ENCODE results near the gene BICD2. TPM values are rescaled to one million over a fixed set of nuclear protein-coding genes. Genes with fewer than 3 reads are reported as not detected.
"Not testable (repeated sequence)": the region's sequence is repeated elsewhere in the genome, so short reads cannot be mapped to it uniquely, and the experiment has no call there.

The BICD2 gene
- total RNA-seq, 1 donor from 2014 or later = 43.7 TPM

GRCh38 chr9:92807031-92807756 lies 42.6 kb upstream of the BICD2 start:
- Mint-ChIP-seq H3K27me3 (ENCODE audit: unreplicated experiment) (peaks cover 10% of the 10 kb centered on the region), H3K9me3 (ENCODE audit: unreplicated experiment) (peaks cover 2% of the 10 kb centered on the region), H3K4me3 (ENCODE audit: unreplicated experiment) (no peak overlapping the region), H3K36me3 (ENCODE audit: unreplicated experiment) (no peaks in the 10 kb centered on the region), H3K4me1 (ENCODE audit: low read depth, unreplicated experiment) (peaks cover 2% of the 10 kb centered on the region), H3K27ac (ENCODE audit: unreplicated experiment) (no peak overlapping the region)
- no peak for DNase-seq
- TF ChIP-seq CTCF (IDR thresholded peaks at IDR 0.05; ENCODE audit: partially characterized antibody, unreplicated experiment) = no peak

- Mint-ChIP-seq H3K27ac (ENCODE audit: unreplicated experiment) (no peak overlapping the region), H3K27me3 (ENCODE audit: unreplicated experiment) (peaks cover 10% of the 10 kb centered on the region)
- TF ChIP-seq CTCF (IDR thresholded peaks at IDR 0.05; ENCODE audit: partially characterized antibody, unreplicated experiment) = no peak
Measured at GRCh38 chr9:92804727-92805126, 40.1 kb upstream of the BICD2 start.

GRCh38 chr9:92798358-92798757 lies 33.7 kb upstream of the BICD2 start:
- Mint-ChIP-seq H3K4me1 (ENCODE audit: low read depth, unreplicated experiment) (peaks cover 2% of the 10 kb centered on the region), H3K27ac (ENCODE audit: unreplicated experiment) (no peak overlapping the region), H3K9me3 (ENCODE audit: unreplicated experiment) (no peaks in the 10 kb centered on the region), H3K27me3 (ENCODE audit: unreplicated experiment) (no peaks in the 10 kb centered on the region), H3K36me3 (ENCODE audit: unreplicated experiment) (no peaks in the 10 kb centered on the region), H3K4me3 (ENCODE audit: unreplicated experiment) (no peak overlapping the region)
- TF ChIP-seq CTCF (IDR thresholded peaks at IDR 0.05; ENCODE audit: partially characterized antibody, unreplicated experiment) = no peak
- DNase-seq = no peak

More at GRCh38 chr9:92804727-92805126, 40.1 kb upstream of the BICD2 start:
- DNase-seq = no peak
- Mint-ChIP-seq H3K4me1 (ENCODE audit: low read depth, unreplicated experiment) (peaks cover 2% of the 10 kb centered on the region), H3K4me3 (ENCODE audit: unreplicated experiment) (no peak overlapping the region), H3K9me3 (ENCODE audit: unreplicated experiment) (peaks cover 2% of the 10 kb centered on the region), H3K36me3 (ENCODE audit: unreplicated experiment) (no peaks in the 10 kb centered on the region)

- not testable (repeated sequence) for H3K27me3 Mint-ChIP-seq (ENCODE audit: unreplicated experiment); H3K4me1 Mint-ChIP-seq (ENCODE audit: low read depth, unreplicated experiment); H3K36me3 Mint-ChIP-seq (ENCODE audit: unreplicated experiment); DNase-seq; H3K9me3 Mint-ChIP-seq (ENCODE audit: unreplicated experiment); H3K27ac Mint-ChIP-seq (ENCODE audit: unreplicated experiment); H3K4me3 Mint-ChIP-seq (ENCODE audit: unreplicated experiment)
Measured at GRCh38 chr9:92796337-92796804, 31.7 kb upstream of the BICD2 start.

- no peak for DNase-seq
- no peak for TF ChIP-seq CTCF (IDR thresholded peaks at IDR 0.05; ENCODE audit: partially characterized antibody, unreplicated experiment)
- no peak overlapping the region for H3K27ac Mint-ChIP-seq (ENCODE audit: unreplicated experiment)
- no peaks in the 10 kb centered on the region for H3K4me1 Mint-ChIP-seq (ENCODE audit: low read depth, unreplicated experiment)
- peaks cover 6% of the 10 kb centered on the region for H3K9me3 Mint-ChIP-seq (ENCODE audit: unreplicated experiment)
- peaks cover 1% of the 10 kb centered on the region for H3K27me3 Mint-ChIP-seq (ENCODE audit: unreplicated experiment)
- no peak overlapping the region for H3K4me3 Mint-ChIP-seq (ENCODE audit: unreplicated experiment)
- no peaks in the 10 kb centered on the region for H3K36me3 Mint-ChIP-seq (ENCODE audit: unreplicated experiment)
Measured at GRCh38 chr9:92795598-92796336, 31.1 kb upstream of the BICD2 start.

All from glutamatergic neuron (in vitro differentiated cells).